ENCODE measurements around the gene PCDHGB5.

The PCDHGB5 gene

DNA sequence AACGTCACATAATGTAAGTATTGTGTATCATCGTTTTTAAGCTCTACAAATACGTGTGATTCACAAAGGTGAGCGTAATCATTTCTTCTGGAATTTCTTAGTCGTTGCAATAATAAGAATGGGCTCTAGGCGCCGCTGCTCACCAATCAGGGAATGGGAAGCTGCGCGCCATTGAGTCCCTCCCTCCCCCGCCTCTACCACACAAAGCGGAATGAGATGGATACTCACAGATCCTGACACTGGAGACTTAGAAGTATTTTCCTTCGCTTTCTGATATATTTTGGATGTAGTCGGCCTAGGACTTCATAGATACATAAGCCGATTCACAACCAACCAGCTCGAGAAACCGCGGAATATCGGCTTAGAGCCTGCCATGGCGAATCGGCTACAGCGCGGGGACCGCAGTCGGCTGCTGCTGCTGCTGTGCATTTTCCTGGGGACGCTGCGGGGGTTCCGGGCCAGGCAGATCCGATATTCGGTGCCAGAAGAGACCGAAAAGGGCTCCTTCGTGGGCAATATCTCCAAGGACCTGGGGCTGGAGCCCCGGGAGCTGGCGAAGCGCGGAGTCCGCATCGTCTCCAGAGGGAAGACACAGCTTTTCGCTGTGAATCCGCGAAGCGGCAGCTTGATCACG is 23.2 kb downstream of the PCDHGB5 start, which contains the start of gene PCDHGA11:
TSS of gene PCDHGA11 (plus strand) at position 197 of the 634 bp plus-strand sequence. CDS start at position 374, 177 bp downstream.
- TF ChIP-seq NFIC (IDR thresholded peaks at IDR 0.05) (no peak), CEBPB (IDR thresholded peaks at IDR 0.05) (no peak), YY1 (IDR thresholded peaks at IDR 0.05; ENCODE audit: low read depth) (no peak), CREB1 (IDR thresholded peaks at IDR 0.05; ENCODE audit: low read depth) (no peak), EGR1 (IDR thresholded peaks at IDR 0.05) (no peak), RAD21 (IDR thresholded peaks at IDR 0.05; ENCODE audit: low read depth) (peak; percentile 43; the same call in 1 of the 2 replicates), ZBTB7A (IDR thresholded peaks at IDR 0.05; ENCODE audit: low read depth) (no peak)

DNA sequence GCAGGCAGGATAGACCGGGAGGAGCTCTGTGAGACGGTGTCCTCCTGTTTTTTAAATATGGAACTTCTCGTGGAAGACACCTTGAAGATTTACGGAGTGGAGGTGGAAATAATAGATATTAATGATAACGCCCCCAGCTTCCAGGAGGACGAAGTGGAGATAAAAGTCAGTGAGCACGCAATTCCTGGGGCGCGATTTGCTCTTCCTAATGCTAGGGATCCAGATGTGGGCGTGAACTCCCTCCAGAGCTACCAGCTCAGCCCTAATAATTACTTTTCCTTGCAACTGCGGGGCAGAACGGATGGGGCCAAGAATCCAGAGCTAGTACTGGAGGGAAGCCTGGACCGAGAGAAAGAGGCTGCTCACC is 23.7 kb downstream of the PCDHGB5 start:
- TF ChIP-seq TCF12 (IDR thresholded peaks at IDR 0.05; ENCODE audit: low read depth): no peak
- no peak for TF ChIP-seq TEAD4 (IDR thresholded peaks at IDR 0.05)
- TF ChIP-seq CREB1 (IDR thresholded peaks at IDR 0.05; ENCODE audit: low read depth): no peak
- no peak for TF ChIP-seq YY1 (IDR thresholded peaks at IDR 0.05; ENCODE audit: low read depth)
- TF ChIP-seq NFIC (IDR thresholded peaks at IDR 0.05): no peak

DNA sequence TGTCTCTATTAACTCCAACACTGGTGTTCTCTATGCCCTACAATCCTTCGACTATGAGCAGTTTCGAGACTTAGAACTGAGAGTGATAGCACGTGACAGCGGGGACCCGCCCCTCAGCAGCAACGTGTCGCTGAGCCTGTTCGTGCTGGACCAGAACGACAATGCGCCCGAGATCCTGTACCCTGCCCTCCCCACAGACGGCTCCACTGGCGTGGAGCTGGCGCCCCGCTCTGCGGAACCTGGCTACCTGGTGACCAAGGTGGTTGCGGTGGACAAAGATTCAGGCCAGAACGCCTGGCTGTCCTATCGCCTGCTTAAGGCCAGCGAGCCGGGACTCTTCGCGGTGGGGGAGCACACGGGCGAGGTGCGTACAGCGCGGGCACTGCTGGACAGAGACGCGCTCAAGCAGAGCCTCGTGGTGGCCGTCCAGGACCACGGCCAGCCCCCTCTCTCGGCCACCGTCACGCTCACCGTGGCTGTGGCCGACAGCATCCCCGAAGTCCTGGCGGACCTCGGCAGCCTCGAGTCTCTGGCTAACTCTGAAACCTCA is 25.1 kb downstream of the PCDHGB5 start:
- no peak for TF ChIP-seq TAF1 (IDR thresholded peaks at IDR 0.05; ENCODE audit: low read depth)
- TF ChIP-seq, protein P1, sequence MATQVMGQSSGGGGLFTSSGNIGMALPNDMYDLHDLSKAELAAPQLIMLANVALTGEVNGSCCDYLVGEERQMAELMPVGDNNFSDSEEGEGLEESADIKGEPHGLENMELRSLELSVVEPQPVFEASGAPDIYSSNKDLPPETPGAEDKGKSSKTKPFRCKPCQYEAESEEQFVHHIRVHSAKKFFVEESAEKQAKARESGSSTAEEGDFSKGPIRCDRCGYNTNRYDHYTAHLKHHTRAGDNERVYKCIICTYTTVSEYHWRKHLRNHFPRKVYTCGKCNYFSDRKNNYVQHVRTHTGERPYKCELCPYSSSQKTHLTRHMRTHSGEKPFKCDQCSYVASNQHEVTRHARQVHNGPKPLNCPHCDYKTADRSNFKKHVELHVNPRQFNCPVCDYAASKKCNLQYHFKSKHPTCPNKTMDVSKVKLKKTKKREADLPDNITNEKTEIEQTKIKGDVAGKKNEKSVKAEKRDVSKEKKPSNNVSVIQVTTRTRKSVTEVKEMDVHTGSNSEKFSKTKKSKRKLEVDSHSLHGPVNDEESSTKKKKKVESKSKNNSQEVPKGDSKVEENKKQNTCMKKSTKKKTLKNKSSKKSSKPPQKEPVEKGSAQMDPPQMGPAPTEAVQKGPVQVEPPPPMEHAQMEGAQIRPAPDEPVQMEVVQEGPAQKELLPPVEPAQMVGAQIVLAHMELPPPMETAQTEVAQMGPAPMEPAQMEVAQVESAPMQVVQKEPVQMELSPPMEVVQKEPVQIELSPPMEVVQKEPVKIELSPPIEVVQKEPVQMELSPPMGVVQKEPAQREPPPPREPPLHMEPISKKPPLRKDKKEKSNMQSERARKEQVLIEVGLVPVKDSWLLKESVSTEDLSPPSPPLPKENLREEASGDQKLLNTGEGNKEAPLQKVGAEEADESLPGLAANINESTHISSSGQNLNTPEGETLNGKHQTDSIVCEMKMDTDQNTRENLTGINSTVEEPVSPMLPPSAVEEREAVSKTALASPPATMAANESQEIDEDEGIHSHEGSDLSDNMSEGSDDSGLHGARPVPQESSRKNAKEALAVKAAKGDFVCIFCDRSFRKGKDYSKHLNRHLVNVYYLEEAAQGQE (IDR thresholded peaks at IDR 0.05; ENCODE audit: low read depth): 0 out of 2 replicates have a peak, but pooled peaks have one; percentile 15
- TF ChIP-seq EGR1 (IDR thresholded peaks at IDR 0.05): no peak
- no peak for TF ChIP-seq NFIC (IDR thresholded peaks at IDR 0.05)

DNA sequence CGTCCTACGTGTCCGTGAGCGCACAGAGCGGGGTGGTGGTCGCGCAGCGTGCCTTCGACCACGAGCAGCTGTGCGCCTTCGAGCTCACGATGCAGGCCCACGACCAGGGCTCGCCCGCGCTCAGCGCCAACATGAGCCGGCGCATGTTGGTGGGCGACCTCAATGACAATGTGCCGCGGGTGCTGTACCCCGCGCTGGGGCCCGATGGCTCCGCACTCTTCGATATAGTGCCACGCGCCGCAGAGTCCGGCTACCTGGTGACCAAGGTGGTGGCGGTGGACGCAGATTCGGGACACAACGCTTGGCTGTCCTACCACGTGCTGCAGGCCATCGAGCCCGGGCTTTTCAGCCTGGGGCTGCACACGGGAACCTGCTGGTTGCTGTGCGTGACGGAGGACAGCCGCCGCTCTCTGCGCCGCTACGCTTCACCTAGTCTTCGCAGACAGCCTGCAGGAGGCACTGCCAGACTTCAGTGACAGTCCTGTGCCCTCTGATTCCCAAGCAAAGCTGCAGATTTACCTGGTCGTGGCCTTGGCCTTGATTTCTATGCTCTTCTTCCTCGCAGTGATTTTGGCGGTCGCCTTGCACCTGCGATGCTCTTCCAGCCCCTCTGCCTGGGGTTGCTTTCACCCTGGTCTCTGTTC is 30.2 kb downstream of the PCDHGB5 start:
- no peak for TF ChIP-seq CEBPB (IDR thresholded peaks at IDR 0.05)
- TF ChIP-seq EP300 (IDR thresholded peaks at IDR 0.05; ENCODE audit: borderline replicate concordance): no peak
- TF ChIP-seq ZBTB7A (IDR thresholded peaks at IDR 0.05; ENCODE audit: low read depth): no peak
- no peak for TF ChIP-seq TEAD4 (IDR thresholded peaks at IDR 0.05)
- TF ChIP-seq TAF1 (IDR thresholded peaks at IDR 0.05; ENCODE audit: low read depth): no peak

DNA sequence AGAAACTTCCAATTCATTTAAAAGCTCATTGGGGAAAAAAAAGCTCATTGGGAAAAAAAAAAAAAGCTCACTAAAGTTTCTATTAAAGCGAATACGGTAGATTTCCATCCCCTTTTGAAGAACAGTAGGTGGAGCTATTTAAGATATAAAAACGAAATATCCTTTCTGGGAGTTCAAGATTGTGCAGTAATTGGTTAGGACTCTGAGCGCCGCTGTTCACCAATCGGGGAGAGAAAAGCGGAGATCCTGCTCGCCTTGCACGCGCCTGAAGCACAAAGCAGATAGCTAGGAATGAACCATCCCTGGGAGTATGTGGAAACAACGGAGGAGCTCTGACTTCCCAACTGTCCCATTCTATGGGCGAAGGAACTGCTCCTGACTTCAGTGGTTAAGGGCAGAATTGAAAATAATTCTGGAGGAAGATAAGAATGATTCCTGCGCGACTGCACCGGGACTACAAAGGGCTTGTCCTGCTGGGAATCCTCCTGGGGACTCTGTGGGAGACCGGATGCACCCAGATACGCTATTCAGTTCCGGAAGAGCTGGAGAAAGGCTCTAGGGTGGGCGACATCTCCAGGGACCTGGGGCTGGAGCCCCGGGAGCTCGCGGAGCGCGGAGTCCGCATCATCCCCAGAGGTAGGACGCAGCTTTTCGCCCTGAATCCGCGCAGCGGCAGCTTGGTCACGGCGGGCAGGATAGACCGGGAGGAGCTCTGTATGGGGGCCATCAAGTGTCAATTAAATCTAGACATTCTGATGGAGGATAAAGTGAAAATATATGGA is 32.8 kb downstream of the PCDHGB5 start, which contains the start of gene PCDHGA12:
TSS of gene PCDHGA12 (plus strand) at position 176 of the 782 bp plus-strand sequence. CDS start at position 429, 253 bp downstream.
- TF ChIP-seq CREB1 (IDR thresholded peaks at IDR 0.05; ENCODE audit: low read depth) (no peak), EP300 (IDR thresholded peaks at IDR 0.05; ENCODE audit: borderline replicate concordance) (no peak), TCF12 (IDR thresholded peaks at IDR 0.05; ENCODE audit: low read depth) (no peak), RAD21 (IDR thresholded peaks at IDR 0.05; ENCODE audit: low read depth) (peak; percentile 13; the same call in 1 of the 2 replicates), YY1 (IDR thresholded peaks at IDR 0.05; ENCODE audit: low read depth) (no peak), CEBPB (IDR thresholded peaks at IDR 0.05) (no peak)
- TF ChIP-seq, protein P2, sequence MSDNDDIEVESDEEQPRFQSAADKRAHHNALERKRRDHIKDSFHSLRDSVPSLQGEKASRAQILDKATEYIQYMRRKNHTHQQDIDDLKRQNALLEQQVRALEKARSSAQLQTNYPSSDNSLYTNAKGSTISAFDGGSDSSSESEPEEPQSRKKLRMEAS (IDR thresholded peaks at IDR 0.05): no peak
- TF ChIP-seq, protein P1 (IDR thresholded peaks at IDR 0.05; ENCODE audit: low read depth): no peak

DNA sequence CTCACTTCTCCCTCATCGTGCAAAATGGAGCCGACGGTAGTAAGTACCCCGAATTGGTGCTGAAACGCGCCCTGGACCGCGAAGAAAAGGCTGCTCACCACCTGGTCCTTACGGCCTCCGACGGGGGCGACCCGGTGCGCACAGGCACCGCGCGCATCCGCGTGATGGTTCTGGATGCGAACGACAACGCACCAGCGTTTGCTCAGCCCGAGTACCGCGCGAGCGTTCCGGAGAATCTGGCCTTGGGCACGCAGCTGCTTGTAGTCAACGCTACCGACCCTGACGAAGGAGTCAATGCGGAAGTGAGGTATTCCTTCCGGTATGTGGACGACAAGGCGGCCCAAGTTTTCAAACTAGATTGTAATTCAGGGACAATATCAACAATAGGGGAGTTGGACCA is 33.5 kb downstream of the PCDHGB5 start:
- TF ChIP-seq, protein P2 (IDR thresholded peaks at IDR 0.05): no peak
- TF ChIP-seq NFIC (IDR thresholded peaks at IDR 0.05) (no peak), TCF12 (IDR thresholded peaks at IDR 0.05; ENCODE audit: low read depth) (no peak), YY1 (IDR thresholded peaks at IDR 0.05; ENCODE audit: low read depth) (no peak), TEAD4 (IDR thresholded peaks at IDR 0.05) (no peak), TAF1 (IDR thresholded peaks at IDR 0.05; ENCODE audit: low read depth) (no peak), EP300 (IDR thresholded peaks at IDR 0.05; ENCODE audit: borderline replicate concordance) (no peak)
- TF ChIP-seq, protein P1 (IDR thresholded peaks at IDR 0.05; ENCODE audit: low read depth): no peak

Measured in Ishikawa (cell line).